Ishikawa (cell line): ENCODE results near the gene SLC7A4.

Experiments used
- CEBPB ChIP-seq: IDR thresholded peaks from 2 replicates; pipeline ENCODE4 v1.6.1; 2012
- CREB1 ChIP-seq: IDR thresholded peaks from 2 replicates; pipeline ENCODE4 v1.6.1; 2012; ENCODE audit warnings: low read depth
- EGR1 ChIP-seq: IDR thresholded peaks from 2 replicates; pipeline ENCODE4 v1.6.1; 2012
- EP300 ChIP-seq: IDR thresholded peaks from 2 replicates; pipeline ENCODE4 v1.6.1; 2012; ENCODE audit warnings: borderline replicate concordance
- FOXM1 ChIP-seq: IDR thresholded peaks from 2 replicates; pipeline ENCODE4 v1.6.1; 2012; ENCODE audit warnings: low read depth, borderline replicate concordance
- NFIC ChIP-seq: IDR thresholded peaks from 2 replicates; pipeline ENCODE4 v1.6.1; 2012
- RAD21 ChIP-seq: IDR thresholded peaks from 2 replicates; pipeline ENCODE4 v1.6.1; 2012; ENCODE audit warnings: low read depth
- TAF1 ChIP-seq: IDR thresholded peaks from 2 replicates; pipeline ENCODE4 v1.6.1; 2012; ENCODE audit warnings: low read depth, mild to moderate bottlenecking
- TCF12 ChIP-seq: IDR thresholded peaks from 2 replicates; pipeline ENCODE4 v1.6.1; 2012; ENCODE audit warnings: low read depth
- TEAD4 ChIP-seq: IDR thresholded peaks from 2 replicates; pipeline ENCODE4 v1.6.1; 2012
- YY1 ChIP-seq: IDR thresholded peaks from 2 replicates; pipeline ENCODE4 v1.6.1; 2012; ENCODE audit warnings: low read depth
- ZBTB7A ChIP-seq: IDR thresholded peaks from 2 replicates; pipeline ENCODE4 v1.6.1; 2012; ENCODE audit warnings: low read depth
- TF ChIP-seq, protein P1 (sequence below): IDR thresholded peaks from 2 replicates; pipeline ENCODE4 v1.6.1; 2012; ENCODE audit warnings: low read depth, mild to moderate bottlenecking
- TF ChIP-seq, protein P2 (sequence below): IDR thresholded peaks from 2 replicates; pipeline ENCODE4 v1.6.1; 2012
- TF ChIP-seq, protein P3 (sequence below): IDR thresholded peaks from 2 replicates; pipeline ENCODE4 v1.6.1; 2012

SLC7A4 gene

DNA sequence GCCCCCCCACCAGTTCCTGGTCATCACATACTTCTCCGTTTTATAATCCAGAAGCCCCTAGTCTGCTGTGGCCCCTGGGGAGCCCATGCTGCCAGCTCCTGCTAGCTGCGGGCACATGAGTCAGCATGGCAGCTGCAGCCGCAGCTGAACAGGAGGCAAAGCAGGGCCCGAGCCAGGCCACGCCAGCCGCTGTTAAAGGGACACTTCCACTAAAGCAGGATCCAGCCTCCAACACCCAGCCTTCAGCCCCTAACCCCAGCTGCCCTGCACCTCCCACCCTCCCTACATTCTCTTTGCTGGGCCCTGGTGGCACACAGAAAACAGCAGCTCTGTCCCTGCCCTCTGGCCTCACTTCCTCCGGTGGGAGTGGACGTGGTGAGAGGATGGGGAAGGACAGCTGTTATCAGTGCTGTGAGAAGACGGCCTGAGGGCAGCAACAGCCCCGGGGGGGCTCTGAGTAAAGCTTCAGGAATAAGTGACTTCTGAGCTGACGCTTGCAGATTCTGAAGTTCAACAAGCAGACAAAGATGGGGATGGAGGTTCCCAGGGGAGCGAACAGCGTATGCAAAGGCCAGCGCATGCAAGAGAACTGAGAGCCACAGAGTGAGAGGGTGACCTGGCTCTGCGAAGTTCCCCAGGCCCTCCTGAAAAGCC is 12.7 kb upstream of the SLC7A4 start:
- TF ChIP-seq EP300, result no peak
- TF ChIP-seq ZBTB7A, result no peak
- no peak for TF ChIP-seq TCF12
- no peak for TF ChIP-seq FOXM1
- no peak for TF ChIP-seq YY1
- TF ChIP-seq NFIC, result no peak
- no peak for TF ChIP-seq CEBPB
- TF ChIP-seq, protein P1, sequence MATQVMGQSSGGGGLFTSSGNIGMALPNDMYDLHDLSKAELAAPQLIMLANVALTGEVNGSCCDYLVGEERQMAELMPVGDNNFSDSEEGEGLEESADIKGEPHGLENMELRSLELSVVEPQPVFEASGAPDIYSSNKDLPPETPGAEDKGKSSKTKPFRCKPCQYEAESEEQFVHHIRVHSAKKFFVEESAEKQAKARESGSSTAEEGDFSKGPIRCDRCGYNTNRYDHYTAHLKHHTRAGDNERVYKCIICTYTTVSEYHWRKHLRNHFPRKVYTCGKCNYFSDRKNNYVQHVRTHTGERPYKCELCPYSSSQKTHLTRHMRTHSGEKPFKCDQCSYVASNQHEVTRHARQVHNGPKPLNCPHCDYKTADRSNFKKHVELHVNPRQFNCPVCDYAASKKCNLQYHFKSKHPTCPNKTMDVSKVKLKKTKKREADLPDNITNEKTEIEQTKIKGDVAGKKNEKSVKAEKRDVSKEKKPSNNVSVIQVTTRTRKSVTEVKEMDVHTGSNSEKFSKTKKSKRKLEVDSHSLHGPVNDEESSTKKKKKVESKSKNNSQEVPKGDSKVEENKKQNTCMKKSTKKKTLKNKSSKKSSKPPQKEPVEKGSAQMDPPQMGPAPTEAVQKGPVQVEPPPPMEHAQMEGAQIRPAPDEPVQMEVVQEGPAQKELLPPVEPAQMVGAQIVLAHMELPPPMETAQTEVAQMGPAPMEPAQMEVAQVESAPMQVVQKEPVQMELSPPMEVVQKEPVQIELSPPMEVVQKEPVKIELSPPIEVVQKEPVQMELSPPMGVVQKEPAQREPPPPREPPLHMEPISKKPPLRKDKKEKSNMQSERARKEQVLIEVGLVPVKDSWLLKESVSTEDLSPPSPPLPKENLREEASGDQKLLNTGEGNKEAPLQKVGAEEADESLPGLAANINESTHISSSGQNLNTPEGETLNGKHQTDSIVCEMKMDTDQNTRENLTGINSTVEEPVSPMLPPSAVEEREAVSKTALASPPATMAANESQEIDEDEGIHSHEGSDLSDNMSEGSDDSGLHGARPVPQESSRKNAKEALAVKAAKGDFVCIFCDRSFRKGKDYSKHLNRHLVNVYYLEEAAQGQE, result no peak
- TF ChIP-seq, protein P2, sequence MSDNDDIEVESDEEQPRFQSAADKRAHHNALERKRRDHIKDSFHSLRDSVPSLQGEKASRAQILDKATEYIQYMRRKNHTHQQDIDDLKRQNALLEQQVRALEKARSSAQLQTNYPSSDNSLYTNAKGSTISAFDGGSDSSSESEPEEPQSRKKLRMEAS, result no peak
- no peak for TF ChIP-seq CREB1
- TF ChIP-seq EGR1, result no peak
- TF ChIP-seq RAD21, result no peak
- TF ChIP-seq TEAD4, result no peak
- TF ChIP-seq, protein P3, sequence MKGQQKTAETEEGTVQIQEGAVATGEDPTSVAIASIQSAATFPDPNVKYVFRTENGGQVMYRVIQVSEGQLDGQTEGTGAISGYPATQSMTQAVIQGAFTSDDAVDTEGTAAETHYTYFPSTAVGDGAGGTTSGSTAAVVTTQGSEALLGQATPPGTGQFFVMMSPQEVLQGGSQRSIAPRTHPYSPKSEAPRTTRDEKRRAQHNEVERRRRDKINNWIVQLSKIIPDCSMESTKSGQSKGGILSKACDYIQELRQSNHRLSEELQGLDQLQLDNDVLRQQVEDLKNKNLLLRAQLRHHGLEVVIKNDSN, result no peak
- TF ChIP-seq TAF1, result no peak

DNA sequence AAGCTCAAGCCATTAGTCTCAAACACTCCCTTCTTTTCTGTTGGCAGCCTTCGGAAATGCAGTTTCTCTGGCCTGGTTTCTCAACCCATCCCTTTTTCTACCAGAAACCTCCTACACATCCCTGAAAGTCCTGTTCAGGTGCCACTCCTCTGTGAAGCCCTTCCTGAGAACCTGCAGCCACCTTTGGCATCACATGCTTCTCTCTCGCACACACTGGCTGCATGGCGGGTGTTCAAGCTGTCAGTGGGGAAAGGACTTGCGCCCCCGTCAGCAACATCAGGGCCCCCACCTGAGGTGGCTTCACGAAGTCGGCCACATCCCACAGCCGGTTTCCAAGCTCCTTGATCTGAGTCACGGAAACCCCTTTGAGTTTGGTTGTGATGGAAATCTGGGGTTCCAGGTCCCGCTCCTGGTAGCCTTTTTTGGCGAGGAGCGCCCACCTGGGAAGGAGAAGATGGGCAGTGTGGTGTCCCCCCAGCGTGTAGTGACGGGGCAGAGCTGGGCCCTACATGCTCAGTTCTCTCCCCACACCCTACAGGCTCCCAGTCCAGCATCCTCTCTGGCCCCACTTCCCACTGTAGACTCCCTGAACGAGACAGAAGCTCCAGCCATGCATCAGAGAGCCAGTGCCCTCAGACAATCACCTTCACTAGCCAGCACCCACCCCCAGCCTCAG is 11.6 kb upstream of the SLC7A4 start:
- TF ChIP-seq EP300, result no peak
- TF ChIP-seq NFIC, result no peak
- no peak for TF ChIP-seq CEBPB
- no peak for TF ChIP-seq RAD21
- TF ChIP-seq, protein P1, result no peak
- no peak for TF ChIP-seq TEAD4
- no peak for TF ChIP-seq FOXM1
- TF ChIP-seq EGR1, result no peak
- no peak for TF ChIP-seq TCF12
- TF ChIP-seq ZBTB7A, result no peak
- TF ChIP-seq, protein P3, result no peak
- no peak for TF ChIP-seq CREB1
- no peak for TF ChIP-seq YY1
- TF ChIP-seq, protein P2, result no peak
- TF ChIP-seq TAF1, result no peak

DNA sequence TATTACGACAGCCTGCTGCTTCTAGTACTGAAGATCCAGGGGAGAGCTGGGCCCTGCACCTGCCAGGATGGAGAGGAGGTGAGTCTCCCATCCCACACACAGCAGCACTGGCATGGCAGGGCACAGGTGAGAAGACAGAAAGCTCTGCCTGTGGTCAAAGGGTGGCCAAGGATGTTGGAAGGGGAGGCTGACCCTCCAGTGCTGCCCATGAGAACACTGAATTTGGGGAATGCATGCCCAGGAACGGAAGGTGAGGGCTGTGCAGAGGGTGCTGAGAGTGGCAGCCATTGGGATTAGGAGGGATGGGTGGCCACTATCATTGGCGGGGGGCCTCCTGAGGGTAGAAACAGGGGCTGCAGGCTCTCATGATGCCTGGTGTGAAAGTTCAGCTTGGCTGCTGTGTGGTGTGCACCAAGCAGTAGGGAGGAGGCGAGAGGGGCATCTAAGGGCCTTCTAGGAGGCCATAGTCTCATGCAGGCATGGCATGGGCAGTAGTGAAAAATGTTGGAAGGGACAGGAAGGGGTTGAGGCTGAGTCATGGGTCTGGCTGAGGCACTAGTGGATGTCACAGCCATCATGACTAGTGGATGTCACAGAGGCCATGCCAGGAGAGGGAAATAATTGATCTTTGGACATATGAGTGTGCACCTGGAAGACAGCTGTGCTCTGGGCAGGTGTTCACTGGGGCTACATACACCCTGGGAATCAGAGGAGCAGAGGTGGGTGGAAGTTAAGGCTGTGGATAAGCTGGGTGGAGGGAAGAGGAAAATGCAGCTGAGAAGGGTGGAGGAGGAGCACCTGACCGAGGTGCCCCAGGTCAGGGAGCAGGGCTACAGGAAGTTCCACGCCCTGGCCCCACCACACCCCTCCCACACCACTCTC is 10.9 kb upstream of the SLC7A4 start:
- TF ChIP-seq CREB1 (no peak), EP300 (no peak), ZBTB7A (no peak), EGR1 (no peak), FOXM1 (no peak), YY1 (no peak)

DNA sequence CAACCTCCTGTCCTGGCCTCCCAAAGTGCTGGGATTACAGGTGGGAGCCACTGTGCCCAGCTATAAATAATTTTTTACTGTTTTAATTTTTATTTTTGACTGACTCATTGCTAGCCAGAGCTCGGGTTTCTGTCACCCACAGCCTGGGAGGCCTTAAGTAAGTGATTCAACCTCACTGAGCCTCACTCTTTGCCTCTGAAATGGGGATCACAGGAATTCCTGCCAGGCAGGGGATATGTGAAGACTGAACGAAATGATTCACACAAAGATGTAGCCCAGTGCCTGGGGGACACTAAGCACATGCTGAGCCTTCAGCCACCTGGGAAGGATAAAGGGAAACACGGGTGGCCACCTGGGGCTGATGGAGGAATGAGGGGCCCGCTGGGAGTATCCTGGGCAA is 9.6 kb upstream of the SLC7A4 start:
- TF ChIP-seq, protein P3, result no peak
- TF ChIP-seq, protein P1, result no peak
- TF ChIP-seq NFIC (no peak), FOXM1 (no peak)
- TF ChIP-seq, protein P2, result no peak
